A549 (cell line): Measurements from ENCODE around the gene GRID2IP. TPM values are rescaled to one million over a fixed set of nuclear protein-coding genes. Genes with fewer than 3 reads are reported as not detected.

ENCODE experiments used
- ATAC-seq, 2 experiments: fragments of 200-7000 bp in 1 of 2; fragments of >200 bp in 1 of 2; cut with Nextera tagmentation in 1 of 2; cut with Tn5 transposase in 1 of 2; 3 replicates each; pipeline versions ENCODE4 v1.8.0 to v1.9.1; 2018 to 2020; ENCODE audit warnings: mild to moderate bottlenecking in 1 of 2, moderate library complexity in 1 of 2
- CTCF ChIA-PET: fragments of 300-600 bp; sonication (Branson Sonifier 250); formaldehyde crosslinking; extraction: SDS; loops from one replicate; lab custom pipeline; 2021; ENCODE audit warnings: antibody characterized with exemption, inconsistent platforms; lab: Yijun Ruan, JAX
- POLR2A ChIA-PET: fragments of 350-600 bp; formaldehyde crosslinking; extraction: SDS; loops from one replicate; lab custom pipeline; 2021; ENCODE audit warnings: antibody characterized with exemption, inconsistent platforms; lab: Yijun Ruan, JAX
- DNase-seq, 2 experiments: peaks; one replicate each; pipeline versions ENCODE4 v3.0.0 to v3.0.0-alpha.2; 2011 to 2016; ENCODE audit warnings: low read depth in 1 of 2, low spot score in 1 of 2
- FAIRE-seq: peaks from 2 replicates; lab custom pipeline; 2011; peaks lifted over from hg19 to GRCh38; lab: Jason Lieb, UNC
- H3K27ac ChIP-seq, 2 experiments: fragments of >200 bp; sonication (Bioruptor Twin); formaldehyde crosslinking; 3 replicates each; pipeline ENCODE4 v1.5.1; 2016 to 2017
- H3K4me1 ChIP-seq: fragments of >200 bp; sonication (Bioruptor Twin); formaldehyde crosslinking; 3 replicates; pipeline ENCODE4 v1.6.1; 2016
- H3K4me2 ChIP-seq: fragments of >200 bp; sonication (Bioruptor Twin); formaldehyde crosslinking; 3 replicates; pipeline ENCODE4 v1.6.1; 2016
- H3K4me3 ChIP-seq: fragments of >200 bp; sonication (Bioruptor Twin); formaldehyde crosslinking; 3 replicates; pipeline ENCODE4 v1.5.1; 2016
- H3K9me3 ChIP-seq: fragments of >200 bp; sonication (Bioruptor Twin); formaldehyde crosslinking; 3 replicates; pipeline ENCODE4 v1.6.1; 2016
- BHLHE40 ChIP-seq: IDR thresholded peaks from 2 replicates; pipeline ENCODE4 v1.6.1; 2012; ENCODE audit warnings: low read depth, low read length, inconsistent platforms
- CBX2 ChIP-seq: fragments of 200-600 bp; sonication (generic); IDR thresholded peaks from 2 replicates; pipeline ENCODE4 v1.6.1; 2016; ENCODE audit warnings: low read depth, mild to moderate bottlenecking, borderline replicate concordance
- CEBPB ChIP-seq, 2 experiments: fragments of >200 bp in 1 of 2; sonication (Bioruptor Twin) in 1 of 2; formaldehyde crosslinking in 1 of 2; IDR thresholded peaks; 2 replicates each; pipeline ENCODE4 v1.6.1; 2012 to 2016
- EHMT2 ChIP-seq: fragments of 200-600 bp; sonication (generic); IDR thresholded peaks from 2 replicates; pipeline ENCODE4 v1.6.1; 2016; ENCODE audit warnings: antibody characterized with exemption, low read depth, mild to moderate bottlenecking, moderate library complexity
- FOSL2 ChIP-seq, 2 experiments: fragments of 450-650 bp in 1 of 2; fragments of >200 bp in 1 of 2; sonication (Bioruptor Twin) in 1 of 2; formaldehyde crosslinking; IDR thresholded peaks; 2 replicates each; pipeline versions ENCODE4 v1.5.0 to v1.6.1; 2016 to 2020; ENCODE audit warnings: mild to moderate bottlenecking in 1 of 2, moderate library complexity in 1 of 2
- FOXS1 ChIP-seq: fragments of 250-450 bp; sonication (Bioruptor Pico); IDR thresholded peaks from 2 replicates; pipeline ENCODE4 v1.5.0; 2020; ENCODE audit warnings: mild to moderate bottlenecking, moderate library complexity
- GATA3 ChIP-seq: IDR thresholded peaks from 2 replicates; pipeline ENCODE4 v1.6.1; 2012; ENCODE audit warnings: borderline replicate concordance
- HOXB13 ChIP-seq: fragments of 250-450 bp; sonication (Bioruptor Pico); IDR thresholded peaks from 2 replicates; pipeline ENCODE4 v1.5.0; 2020; ENCODE audit warnings: low read depth, mild to moderate bottlenecking, moderate library complexity
- HOXB5 ChIP-seq: fragments of 250-450 bp; sonication (Bioruptor Pico); IDR thresholded peaks from 2 replicates; pipeline ENCODE4 v1.5.0; 2020; ENCODE audit warnings: mild to moderate bottlenecking, moderate library complexity
- KDM5A ChIP-seq: fragments of 200-600 bp; sonication (generic); IDR thresholded peaks from 2 replicates; pipeline ENCODE4 v1.6.1; 2016; ENCODE audit warnings: antibody characterized with exemption, mild to moderate bottlenecking
- NFE2L2 ChIP-seq: fragments of 150-350 bp; conservative IDR thresholded peaks from 2 replicates; pipeline ENCODE4 v1.6.1; 2014; ENCODE audit warnings: low read length
- PHF8 ChIP-seq: fragments of 200-600 bp; sonication (generic); IDR thresholded peaks from 2 replicates; pipeline ENCODE4 v1.6.1; 2016; ENCODE audit warnings: low read depth, mild to moderate bottlenecking, antibody characterized with exemption, moderate library complexity, borderline replicate concordance
- POLR2A ChIP-seq: IDR thresholded peaks from 2 replicates; pipeline ENCODE4 v1.6.1; 2012; ENCODE audit warnings: mild to moderate bottlenecking, low read length
- RARB ChIP-seq: fragments of 250-450 bp; sonication (Bioruptor Pico); IDR thresholded peaks from 2 replicates; pipeline ENCODE4 v1.8.0; 2021; ENCODE audit warnings: mild to moderate bottlenecking, moderate library complexity
- RCOR1 ChIP-seq: fragments of 150-350 bp; IDR thresholded peaks from 2 replicates; pipeline ENCODE4 v1.6.1; 2014; ENCODE audit warnings: antibody characterized with exemption, low read length, low read depth
- ZFP36 ChIP-seq: fragments of 450-650 bp; IDR thresholded peaks from 2 replicates; pipeline ENCODE4 v1.6.1; 2014; ENCODE audit warnings: borderline replicate concordance; ENCODE audit not compliant: partially characterized antibody
- WGBS: methylation state at CpG from one replicate; pipeline ENCODE4 v1.1.6; 2017; ENCODE audit errors: missing lambda C conversion rate; 5-methylcytosine and 5-hydroxymethylcytosine counted together
- polyA plus RNA-seq, 4 experiments: library from polyadenylated mRNA; depleted of rRNA in 3 of 4; stranded (reverse); fragments of >200 nt; fragmentation: RNase III in 1 of 4; extraction: RNeasy Plus Mini Kit Qiagen cat#74134 plus additional on column Dnase treatment in 1 of 4; gene quantifications; 2 replicates in 3 of 4; 3 replicates in 1 of 4; pipeline ENCODE4 v1.2.3, GENCODE V29; 2011 to 2017
- TF ChIP-seq, protein P1 (sequence below): fragments of 150-350 bp; IDR thresholded peaks from 2 replicates; pipeline ENCODE4 v1.6.1; 2014; ENCODE audit warnings: low read depth, mild to moderate bottlenecking, low read length
- TF ChIP-seq, protein P2 (sequence below): fragments of >200 bp; sonication (Bioruptor Twin); formaldehyde crosslinking; IDR thresholded peaks from 2 replicates; pipeline ENCODE4 v1.6.1; 2016
- TF ChIP-seq, protein P3 (sequence below): fragments of >200 bp; sonication (Bioruptor Twin); formaldehyde crosslinking; IDR thresholded peaks from 3 replicates; pipeline ENCODE4 v1.5.1; 2016
- TF ChIP-seq, protein P4 (sequence below): IDR thresholded peaks from 2 replicates; pipeline ENCODE4 v1.6.1; 2012; ENCODE audit warnings: low read depth, borderline replicate concordance

Gene GRID2IP
- polyA plus RNA-seq, 2 of the 4 experiments (the other 2 are of a cell fraction) = not detected

DNA sequence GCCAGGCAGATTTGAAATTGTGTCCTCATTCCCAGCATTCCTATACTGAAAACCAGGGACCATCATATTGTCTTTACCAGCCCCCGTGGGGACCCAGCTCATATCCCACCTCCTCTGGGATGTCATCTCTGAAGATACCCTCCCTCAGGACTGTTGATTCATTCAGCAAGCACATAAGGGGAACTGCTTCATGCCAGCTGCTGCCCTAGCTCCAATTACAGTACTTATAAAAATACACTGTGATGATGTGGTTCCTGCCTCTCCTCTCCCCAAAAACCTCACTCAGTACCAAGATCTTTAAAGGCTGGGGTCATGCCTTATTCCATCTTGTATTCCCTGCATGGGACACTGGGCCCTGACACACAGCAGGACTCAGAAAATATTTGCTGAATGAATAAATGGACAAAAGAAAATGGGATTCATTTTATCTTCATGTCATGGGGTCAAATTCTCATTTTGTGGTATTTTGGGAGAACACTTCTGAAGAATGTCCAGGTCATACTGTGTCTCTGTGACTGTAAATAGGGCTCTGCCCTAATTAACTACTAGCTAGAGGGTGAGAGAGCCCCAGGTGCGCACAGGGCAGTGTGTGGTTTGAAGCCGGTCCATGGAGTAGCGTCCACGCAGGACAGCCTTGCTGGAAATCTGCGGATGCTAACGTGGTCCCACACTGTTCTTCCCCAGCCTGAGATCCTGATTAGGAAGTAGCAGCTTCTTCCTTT lies 74.5 kb downstream of the GRID2IP start:
- CTCF ChIA-PET = interaction anchor here (1.6 to 2.3 kb wide), 2 partner anchors 10 to 16 kb away, joined by 5 to 6 read pairs; no protein-coding TSS in a partner anchor
- FAIRE-seq (no peak), ATAC-seq (no peak; a peak in 1 of 6 replicates)
- H3K4me3 ChIP-seq = no peak overlapping the region
- TF ChIP-seq FOSL2 (IDR thresholded peaks at IDR 0.05) = no peak
- TF ChIP-seq FOSL2 (CRISPR knock-in tag; IDR thresholded peaks at IDR 0.05) = no peak
- no peak for TF ChIP-seq GATA3
- TF ChIP-seq HOXB13 (CRISPR knock-in tag) = no peak
- no peak for TF ChIP-seq HOXB5 (CRISPR knock-in tag)
- no peak for TF ChIP-seq KDM5A
- TF ChIP-seq, protein P1, sequence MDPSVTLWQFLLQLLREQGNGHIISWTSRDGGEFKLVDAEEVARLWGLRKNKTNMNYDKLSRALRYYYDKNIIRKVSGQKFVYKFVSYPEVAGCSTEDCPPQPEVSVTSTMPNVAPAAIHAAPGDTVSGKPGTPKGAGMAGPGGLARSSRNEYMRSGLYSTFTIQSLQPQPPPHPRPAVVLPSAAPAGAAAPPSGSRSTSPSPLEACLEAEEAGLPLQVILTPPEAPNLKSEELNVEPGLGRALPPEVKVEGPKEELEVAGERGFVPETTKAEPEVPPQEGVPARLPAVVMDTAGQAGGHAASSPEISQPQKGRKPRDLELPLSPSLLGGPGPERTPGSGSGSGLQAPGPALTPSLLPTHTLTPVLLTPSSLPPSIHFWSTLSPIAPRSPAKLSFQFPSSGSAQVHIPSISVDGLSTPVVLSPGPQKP = no peak
- TF ChIP-seq, all 56 proteins: peak for 0
- Histone ChIP-seq H3K9me3 (no peaks in the 10 kb centered on the region), H3K4me2 (no peak overlapping the region), H3K27ac (no peak overlapping the region), H3K4me1 (peaks cover 13% of the 10 kb centered on the region; the same call in 2 of the 3 replicates)
- DNase-seq = no peak
- POLR2A ChIA-PET = no interaction called here
- 91% methylated on average over 7 of the region's 7 CpGs for WGBS

DNA sequence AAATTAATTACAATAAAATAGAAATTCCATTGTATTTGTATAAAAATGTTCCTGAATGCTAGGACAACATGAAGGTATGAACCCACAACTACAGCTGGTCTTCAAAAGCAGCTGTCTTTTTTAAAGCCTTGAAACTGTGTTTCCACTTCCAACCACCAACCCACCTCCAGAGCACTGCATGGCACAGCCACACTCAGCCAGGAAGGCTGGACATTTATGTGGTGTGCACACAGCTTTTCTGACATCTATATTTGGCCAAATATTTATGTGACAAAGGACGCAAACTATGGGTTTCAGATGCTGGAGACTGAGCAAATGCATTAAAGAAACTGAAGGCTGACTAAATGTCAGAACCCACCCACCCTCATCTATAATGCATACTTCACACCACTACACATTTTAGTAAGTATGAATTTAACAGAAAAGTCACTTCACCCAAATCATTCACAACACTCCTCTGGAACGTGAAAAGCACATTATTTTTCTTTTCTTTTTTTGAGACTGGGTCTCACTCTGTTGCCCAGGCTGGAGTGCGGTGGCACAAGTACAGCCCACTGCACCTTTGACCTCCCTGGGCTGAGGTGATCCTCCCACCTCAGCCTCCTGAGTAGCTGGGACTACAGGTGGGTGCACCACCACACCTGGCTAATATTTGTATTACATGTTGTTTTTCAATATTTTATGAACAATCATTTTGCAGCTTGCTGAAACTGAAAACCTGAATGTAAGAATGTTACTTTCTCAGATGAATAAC lies 75.7 kb downstream of the GRID2IP start:
- POLR2A ChIA-PET = interaction anchor here (0.6 to 1.0 kb wide), 2 partner anchors 28 to 1791 kb away, joined by 3 to 5 read pairs; partner anchors contain the start of gene DAGLB
- FAIRE-seq = no peak
- 90% methylated on average over 3 of the region's 3 CpGs for WGBS
- TF ChIP-seq PHF8 (no peak), HOXB5 (CRISPR knock-in tag) (no peak), FOXS1 (CRISPR knock-in tag) (no peak), POLR2A (no peak), RCOR1 (no peak), BHLHE40 (no peak), CBX2 (no peak), RARB (no peak), NFE2L2 (no peak), EHMT2 (no peak), CEBPB (IDR thresholded peaks at IDR 0.05) (no peak), ZFP36 (no peak)
- TF ChIP-seq, protein P1 = no peak
- TF ChIP-seq, protein P2, sequence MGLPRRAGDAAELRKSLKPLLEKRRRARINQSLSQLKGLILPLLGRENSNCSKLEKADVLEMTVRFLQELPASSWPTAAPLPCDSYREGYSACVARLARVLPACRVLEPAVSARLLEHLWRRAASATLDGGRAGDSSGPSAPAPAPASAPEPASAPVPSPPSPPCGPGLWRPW = no peak
- TF ChIP-seq, protein P3, sequence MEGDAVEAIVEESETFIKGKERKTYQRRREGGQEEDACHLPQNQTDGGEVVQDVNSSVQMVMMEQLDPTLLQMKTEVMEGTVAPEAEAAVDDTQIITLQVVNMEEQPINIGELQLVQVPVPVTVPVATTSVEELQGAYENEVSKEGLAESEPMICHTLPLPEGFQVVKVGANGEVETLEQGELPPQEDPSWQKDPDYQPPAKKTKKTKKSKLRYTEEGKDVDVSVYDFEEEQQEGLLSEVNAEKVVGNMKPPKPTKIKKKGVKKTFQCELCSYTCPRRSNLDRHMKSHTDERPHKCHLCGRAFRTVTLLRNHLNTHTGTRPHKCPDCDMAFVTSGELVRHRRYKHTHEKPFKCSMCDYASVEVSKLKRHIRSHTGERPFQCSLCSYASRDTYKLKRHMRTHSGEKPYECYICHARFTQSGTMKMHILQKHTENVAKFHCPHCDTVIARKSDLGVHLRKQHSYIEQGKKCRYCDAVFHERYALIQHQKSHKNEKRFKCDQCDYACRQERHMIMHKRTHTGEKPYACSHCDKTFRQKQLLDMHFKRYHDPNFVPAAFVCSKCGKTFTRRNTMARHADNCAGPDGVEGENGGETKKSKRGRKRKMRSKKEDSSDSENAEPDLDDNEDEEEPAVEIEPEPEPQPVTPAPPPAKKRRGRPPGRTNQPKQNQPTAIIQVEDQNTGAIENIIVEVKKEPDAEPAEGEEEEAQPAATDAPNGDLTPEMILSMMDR = no peak
- TF ChIP-seq, protein P4, sequence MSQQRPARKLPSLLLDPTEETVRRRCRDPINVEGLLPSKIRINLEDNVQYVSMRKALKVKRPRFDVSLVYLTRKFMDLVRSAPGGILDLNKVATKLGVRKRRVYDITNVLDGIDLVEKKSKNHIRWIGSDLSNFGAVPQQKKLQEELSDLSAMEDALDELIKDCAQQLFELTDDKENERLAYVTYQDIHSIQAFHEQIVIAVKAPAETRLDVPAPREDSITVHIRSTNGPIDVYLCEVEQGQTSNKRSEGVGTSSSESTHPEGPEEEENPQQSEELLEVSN = no peak
- CTCF ChIA-PET = interaction anchor here (0.7 to 2.3 kb wide), 5 partner anchors 9 to 41 kb away, joined by 3 to 6 read pairs (median 4); no protein-coding TSS in a partner anchor
- H3K27ac ChIP-seq = no peak overlapping the region
- peak; percentile 63 to 65; a peak in 3 of 6 replicates for ATAC-seq
- DNase-seq = no peak
- no peak overlapping the region for H3K4me2 ChIP-seq
- no peaks in the 10 kb centered on the region for H3K9me3 ChIP-seq
- no peak overlapping the region for H3K4me3 ChIP-seq
- 0 out of 3 replicates have a peak, but pooled peaks cover 3% of the 10 kb centered on the region for H3K4me1 ChIP-seq
